Neural cell (in vitro differentiated cells): ENCODE data around the gene POLR1D.

ENCODE experiments used
- EP300 ChIP-seq: fragments of 450-650 bp; conservative IDR thresholded peaks from 2 replicates; pipeline ENCODE4 v1.6.1; 2014; ENCODE audit warnings: antibody characterized with exemption, mild to moderate bottlenecking, moderate library complexity; ENCODE audit not compliant: poor library complexity, severe bottlenecking
- EZH2 ChIP-seq: fragments of 200-600, 300-800 bp; shearing (Covaris generic), sonication (generic); IDR thresholded peaks from 2 replicates; pipeline ENCODE4 v1.6.1; 2014; ENCODE audit warnings: antibody characterized with exemption, low read length, borderline replicate concordance, mild to moderate bottlenecking; ENCODE audit not compliant: insufficient read depth, poor library complexity, severe bottlenecking
- POLR2AphosphoS5 ChIP-seq: IDR thresholded peaks from 2 replicates; pipeline ENCODE4 v1.6.1; 2012
- RAD21 ChIP-seq: fragments of 450-650 bp; conservative IDR thresholded peaks from 2 replicates; pipeline ENCODE4 v1.6.1; 2014; ENCODE audit warnings: antibody characterized with exemption, mild to moderate bottlenecking, moderate library complexity
- SMC3 ChIP-seq: fragments of 450-650 bp; conservative IDR thresholded peaks from 2 replicates; pipeline ENCODE4 v1.6.1; 2014; ENCODE audit warnings: antibody characterized with exemption, mild to moderate bottlenecking, moderate library complexity; ENCODE audit not compliant: poor library complexity
- TF ChIP-seq, protein P1 (sequence below): fragments of 450-650 bp; IDR thresholded peaks from 2 replicates; pipeline ENCODE4 v1.5.1; 2014; ENCODE audit warnings: antibody characterized with exemption, mild to moderate bottlenecking, moderate library complexity; ENCODE audit not compliant: poor library complexity, severe bottlenecking
- TF ChIP-seq, protein P2 (sequence below): IDR thresholded peaks from 2 replicates; pipeline ENCODE4 v1.6.1; 2012; ENCODE audit warnings: borderline replicate concordance

GRCh38 chr13:27605610-27606200 lies 16.0 kb upstream of the POLR1D start:
- no peak for TF ChIP-seq EP300
- TF ChIP-seq SMC3, result no peak
- TF ChIP-seq, protein P1, sequence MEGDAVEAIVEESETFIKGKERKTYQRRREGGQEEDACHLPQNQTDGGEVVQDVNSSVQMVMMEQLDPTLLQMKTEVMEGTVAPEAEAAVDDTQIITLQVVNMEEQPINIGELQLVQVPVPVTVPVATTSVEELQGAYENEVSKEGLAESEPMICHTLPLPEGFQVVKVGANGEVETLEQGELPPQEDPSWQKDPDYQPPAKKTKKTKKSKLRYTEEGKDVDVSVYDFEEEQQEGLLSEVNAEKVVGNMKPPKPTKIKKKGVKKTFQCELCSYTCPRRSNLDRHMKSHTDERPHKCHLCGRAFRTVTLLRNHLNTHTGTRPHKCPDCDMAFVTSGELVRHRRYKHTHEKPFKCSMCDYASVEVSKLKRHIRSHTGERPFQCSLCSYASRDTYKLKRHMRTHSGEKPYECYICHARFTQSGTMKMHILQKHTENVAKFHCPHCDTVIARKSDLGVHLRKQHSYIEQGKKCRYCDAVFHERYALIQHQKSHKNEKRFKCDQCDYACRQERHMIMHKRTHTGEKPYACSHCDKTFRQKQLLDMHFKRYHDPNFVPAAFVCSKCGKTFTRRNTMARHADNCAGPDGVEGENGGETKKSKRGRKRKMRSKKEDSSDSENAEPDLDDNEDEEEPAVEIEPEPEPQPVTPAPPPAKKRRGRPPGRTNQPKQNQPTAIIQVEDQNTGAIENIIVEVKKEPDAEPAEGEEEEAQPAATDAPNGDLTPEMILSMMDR, result no peak
- TF ChIP-seq, protein P2, sequence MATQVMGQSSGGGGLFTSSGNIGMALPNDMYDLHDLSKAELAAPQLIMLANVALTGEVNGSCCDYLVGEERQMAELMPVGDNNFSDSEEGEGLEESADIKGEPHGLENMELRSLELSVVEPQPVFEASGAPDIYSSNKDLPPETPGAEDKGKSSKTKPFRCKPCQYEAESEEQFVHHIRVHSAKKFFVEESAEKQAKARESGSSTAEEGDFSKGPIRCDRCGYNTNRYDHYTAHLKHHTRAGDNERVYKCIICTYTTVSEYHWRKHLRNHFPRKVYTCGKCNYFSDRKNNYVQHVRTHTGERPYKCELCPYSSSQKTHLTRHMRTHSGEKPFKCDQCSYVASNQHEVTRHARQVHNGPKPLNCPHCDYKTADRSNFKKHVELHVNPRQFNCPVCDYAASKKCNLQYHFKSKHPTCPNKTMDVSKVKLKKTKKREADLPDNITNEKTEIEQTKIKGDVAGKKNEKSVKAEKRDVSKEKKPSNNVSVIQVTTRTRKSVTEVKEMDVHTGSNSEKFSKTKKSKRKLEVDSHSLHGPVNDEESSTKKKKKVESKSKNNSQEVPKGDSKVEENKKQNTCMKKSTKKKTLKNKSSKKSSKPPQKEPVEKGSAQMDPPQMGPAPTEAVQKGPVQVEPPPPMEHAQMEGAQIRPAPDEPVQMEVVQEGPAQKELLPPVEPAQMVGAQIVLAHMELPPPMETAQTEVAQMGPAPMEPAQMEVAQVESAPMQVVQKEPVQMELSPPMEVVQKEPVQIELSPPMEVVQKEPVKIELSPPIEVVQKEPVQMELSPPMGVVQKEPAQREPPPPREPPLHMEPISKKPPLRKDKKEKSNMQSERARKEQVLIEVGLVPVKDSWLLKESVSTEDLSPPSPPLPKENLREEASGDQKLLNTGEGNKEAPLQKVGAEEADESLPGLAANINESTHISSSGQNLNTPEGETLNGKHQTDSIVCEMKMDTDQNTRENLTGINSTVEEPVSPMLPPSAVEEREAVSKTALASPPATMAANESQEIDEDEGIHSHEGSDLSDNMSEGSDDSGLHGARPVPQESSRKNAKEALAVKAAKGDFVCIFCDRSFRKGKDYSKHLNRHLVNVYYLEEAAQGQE, result no peak
- TF ChIP-seq RAD21, result no peak
- TF ChIP-seq POLR2AphosphoS5, result no peak
- TF ChIP-seq EZH2, result no peak
